ENCODE data around the gene NEGR1. TPM values are rescaled to one million over a fixed set of nuclear protein-coding genes. Genes with fewer than 3 reads are reported as not detected.

The NEGR1 gene
- total RNA-seq, 1 experiment from 2014 or later: 19.2 TPM

DNA sequence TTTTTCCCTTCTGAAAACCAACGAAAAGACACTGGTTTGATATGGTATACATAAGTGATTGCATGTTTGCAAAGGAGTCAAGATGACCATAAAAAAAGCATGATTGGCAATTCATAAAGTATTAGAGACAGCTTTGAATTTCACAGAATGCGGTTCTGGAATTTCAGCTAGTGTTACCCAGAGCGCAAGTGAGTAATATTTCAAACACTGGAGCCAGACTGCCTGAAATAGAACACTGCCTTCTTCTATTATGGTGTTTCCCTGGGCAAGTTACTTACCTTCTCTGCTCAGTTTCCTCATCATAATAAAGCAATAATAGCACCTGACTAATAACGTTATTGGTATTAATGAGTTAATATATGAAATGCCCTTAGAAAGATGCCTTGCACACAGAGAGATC is 54.7 kb downstream of the NEGR1 start:
- TF ChIP-seq, protein P1, sequence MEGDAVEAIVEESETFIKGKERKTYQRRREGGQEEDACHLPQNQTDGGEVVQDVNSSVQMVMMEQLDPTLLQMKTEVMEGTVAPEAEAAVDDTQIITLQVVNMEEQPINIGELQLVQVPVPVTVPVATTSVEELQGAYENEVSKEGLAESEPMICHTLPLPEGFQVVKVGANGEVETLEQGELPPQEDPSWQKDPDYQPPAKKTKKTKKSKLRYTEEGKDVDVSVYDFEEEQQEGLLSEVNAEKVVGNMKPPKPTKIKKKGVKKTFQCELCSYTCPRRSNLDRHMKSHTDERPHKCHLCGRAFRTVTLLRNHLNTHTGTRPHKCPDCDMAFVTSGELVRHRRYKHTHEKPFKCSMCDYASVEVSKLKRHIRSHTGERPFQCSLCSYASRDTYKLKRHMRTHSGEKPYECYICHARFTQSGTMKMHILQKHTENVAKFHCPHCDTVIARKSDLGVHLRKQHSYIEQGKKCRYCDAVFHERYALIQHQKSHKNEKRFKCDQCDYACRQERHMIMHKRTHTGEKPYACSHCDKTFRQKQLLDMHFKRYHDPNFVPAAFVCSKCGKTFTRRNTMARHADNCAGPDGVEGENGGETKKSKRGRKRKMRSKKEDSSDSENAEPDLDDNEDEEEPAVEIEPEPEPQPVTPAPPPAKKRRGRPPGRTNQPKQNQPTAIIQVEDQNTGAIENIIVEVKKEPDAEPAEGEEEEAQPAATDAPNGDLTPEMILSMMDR (IDR thresholded peaks at IDR 0.05; ENCODE audit: unreplicated experiment): no peak
- H3K4me1 Mint-ChIP-seq (ENCODE audit: low read depth, unreplicated experiment): no peaks in the 10 kb centered on the region
- H3K4me3 Mint-ChIP-seq (ENCODE audit: low read depth, unreplicated experiment): no peak overlapping the region
- no TSS peak for BruUV-seq (replicated peaks)
- H3K27me3 Mint-ChIP-seq (ENCODE audit: unreplicated experiment): no peaks in the 10 kb centered on the region
- intact Hi-C loops (cut with micrococcal nuclease; ENCODE audit: unreplicated experiment): no loop called here
- DNase-seq: no peak
- H3K27ac Mint-ChIP-seq (ENCODE audit: unreplicated experiment): no peak overlapping the region
- H3K9me3 Mint-ChIP-seq (ENCODE audit: low read depth, unreplicated experiment): no peaks in the 10 kb centered on the region
- CTCF ChIA-PET: no interaction called here
- no peaks in the 10 kb centered on the region for H3K36me3 Mint-ChIP-seq (ENCODE audit: insufficient read depth, unreplicated experiment)

DNA sequence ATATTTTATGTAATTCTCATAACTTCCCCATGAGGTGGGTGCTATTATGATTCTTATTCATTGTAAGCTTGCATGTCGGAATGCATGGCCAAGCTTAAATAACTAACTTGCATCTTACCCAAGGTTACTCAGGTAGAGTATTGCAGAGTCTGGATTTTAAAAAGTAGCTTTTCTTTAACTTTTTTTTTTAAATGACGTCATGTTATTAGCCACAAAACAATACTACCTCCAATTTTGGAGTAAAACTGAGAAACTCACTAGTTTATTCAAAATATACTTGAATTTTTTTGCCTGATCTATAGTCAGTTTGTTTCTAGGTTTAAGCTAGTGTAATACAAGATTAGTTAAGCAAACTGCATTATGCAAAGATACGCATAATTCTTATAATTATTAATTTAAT is 57.8 kb downstream of the NEGR1 start:
- H3K36me3 Mint-ChIP-seq (ENCODE audit: insufficient read depth, unreplicated experiment): no peaks in the 10 kb centered on the region

DNA sequence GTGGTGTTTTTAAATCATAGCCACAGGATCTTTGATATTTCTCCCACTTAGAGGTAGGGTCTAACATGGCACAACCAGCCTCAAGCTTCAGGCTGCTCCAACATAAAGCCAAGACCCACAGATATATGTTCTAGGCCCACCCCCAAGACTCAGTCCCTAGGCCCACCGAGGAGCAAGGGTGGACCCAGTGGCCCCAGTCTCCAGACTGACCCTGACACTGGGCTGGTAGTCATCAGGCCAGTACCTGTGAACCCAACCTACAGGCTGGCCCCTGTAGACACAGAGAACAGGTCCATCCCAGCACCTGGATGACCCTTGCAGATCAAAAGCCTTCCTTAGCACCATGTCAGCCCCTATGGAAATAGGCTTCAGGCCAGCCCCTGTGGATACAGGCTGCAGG is 60.5 kb downstream of the NEGR1 start:
- Mint-ChIP-seq H3K9me3 (ENCODE audit: low read depth, unreplicated experiment) (no peaks in the 10 kb centered on the region), H3K36me3 (ENCODE audit: insufficient read depth, unreplicated experiment) (no peaks in the 10 kb centered on the region), H3K27ac (ENCODE audit: unreplicated experiment) (no peak overlapping the region), H3K27me3 (ENCODE audit: unreplicated experiment) (no peaks in the 10 kb centered on the region), H3K4me1 (ENCODE audit: low read depth, unreplicated experiment) (no peaks in the 10 kb centered on the region), H3K4me3 (ENCODE audit: low read depth, unreplicated experiment) (no peak overlapping the region)
- TF ChIP-seq, protein P1 (IDR thresholded peaks at IDR 0.05; ENCODE audit: unreplicated experiment): no peak
- DNase-seq: no peak
- no TSS peak for BruUV-seq (replicated peaks)
- CTCF ChIA-PET: no interaction called here
- intact Hi-C loops (cut with micrococcal nuclease; ENCODE audit: unreplicated experiment): no loop called here

More for the DNA sequence above, 57.8 kb downstream of the NEGR1 start:
- H3K4me1 Mint-ChIP-seq (ENCODE audit: low read depth, unreplicated experiment): no peaks in the 10 kb centered on the region
- no peaks in the 10 kb centered on the region for H3K9me3 Mint-ChIP-seq (ENCODE audit: low read depth, unreplicated experiment)
- no peak for DNase-seq
- no peak overlapping the region for H3K4me3 Mint-ChIP-seq (ENCODE audit: low read depth, unreplicated experiment)
- no TSS peak for BruUV-seq (replicated peaks)
- intact Hi-C loops (cut with micrococcal nuclease; ENCODE audit: unreplicated experiment): no loop called here
- H3K27me3 Mint-ChIP-seq (ENCODE audit: unreplicated experiment): no peaks in the 10 kb centered on the region
- CTCF ChIA-PET: interaction anchor here (0.5 kb wide), 1 partner anchor 146 kb away, joined by 3 read pairs; no protein-coding TSS in a partner anchor
- H3K27ac Mint-ChIP-seq (ENCODE audit: unreplicated experiment): no peak overlapping the region
- TF ChIP-seq, protein P1 (IDR thresholded peaks at IDR 0.05; ENCODE audit: unreplicated experiment): no peak

DNA sequence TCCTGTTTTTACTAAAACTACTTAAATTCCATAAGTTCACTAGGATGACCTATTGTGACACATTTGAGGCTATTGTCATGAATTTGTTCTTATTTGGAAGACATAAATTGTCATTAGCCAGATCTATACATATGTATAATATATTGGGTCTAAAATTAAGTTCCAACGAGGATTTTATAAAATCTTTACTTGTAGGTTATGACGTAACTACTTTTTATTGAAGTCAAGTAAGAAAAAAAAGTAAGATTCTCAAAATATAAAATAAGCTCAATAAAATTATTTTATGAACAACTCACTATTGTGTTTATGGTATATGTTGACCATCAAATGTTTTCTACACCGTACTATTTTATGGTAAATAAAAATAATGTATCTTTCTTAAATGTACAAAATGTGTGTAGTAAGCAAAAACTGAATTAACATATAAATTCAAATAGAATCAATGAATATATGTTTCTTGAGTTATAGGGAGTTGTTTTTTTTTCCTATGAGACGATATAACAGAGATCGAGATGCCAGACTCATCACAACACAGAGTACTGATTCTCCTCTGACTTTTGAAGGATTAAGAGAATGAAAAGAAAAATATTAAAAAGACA is 64.1 kb downstream of the NEGR1 start:
- intact Hi-C loops (cut with micrococcal nuclease; ENCODE audit: unreplicated experiment): no loop called here
- Mint-ChIP-seq H3K27me3 (ENCODE audit: unreplicated experiment) (no peaks in the 10 kb centered on the region), H3K27ac (ENCODE audit: unreplicated experiment) (no peak overlapping the region), H3K4me1 (ENCODE audit: low read depth, unreplicated experiment) (no peaks in the 10 kb centered on the region), H3K9me3 (ENCODE audit: low read depth, unreplicated experiment) (no peaks in the 10 kb centered on the region), H3K4me3 (ENCODE audit: low read depth, unreplicated experiment) (no peak overlapping the region), H3K36me3 (ENCODE audit: insufficient read depth, unreplicated experiment) (no peaks in the 10 kb centered on the region)
- no TSS peak for BruUV-seq (replicated peaks)
- CTCF ChIA-PET: no interaction called here
- TF ChIP-seq, protein P1 (IDR thresholded peaks at IDR 0.05; ENCODE audit: unreplicated experiment): no peak
- DNase-seq: no peak

Measured in Calu3 (cell line).